ENCODE results near the gene SPTLC2. TPM values are rescaled to one million over a fixed set of nuclear protein-coding genes. Genes with fewer than 3 reads are reported as not detected.

The SPTLC2 gene
- total and polyA plus RNA-seq, 9 donors: 8.0 to 31.1 (median 21.5) TPM

DNA sequence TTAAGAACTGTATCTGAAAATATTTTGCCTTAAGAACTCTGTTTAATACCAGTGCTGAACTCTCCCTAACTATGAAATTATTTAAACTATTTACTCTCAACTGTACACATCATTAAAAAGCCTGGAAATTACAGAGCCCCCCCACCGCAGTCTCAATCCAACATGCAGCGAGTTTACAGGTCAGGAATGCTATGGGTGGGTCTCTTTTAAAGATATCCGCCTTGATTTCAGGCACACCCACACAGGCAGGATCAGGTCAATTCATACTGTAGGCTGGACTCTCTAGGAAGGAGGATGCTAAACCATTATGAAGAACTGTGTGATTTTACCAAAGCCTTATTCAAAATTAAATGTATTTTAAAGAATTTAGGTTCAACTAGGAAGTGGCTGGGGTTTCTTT is 16.5 kb downstream of the SPTLC2 start:
- intact Hi-C loops (cut with DNase I): no loop called here
- DNase-seq: no peak
- Histone ChIP-seq H3K4me3 (no peak overlapping the region), H3K27ac (no peak overlapping the region), H3K27me3 (no peaks in the 10 kb centered on the region), H3K4me1 (ENCODE audit: insufficient read depth) (peaks cover 6% of the 10 kb centered on the region), H3K36me3 (no peaks in the 10 kb centered on the region), H3K9me3 (no peaks in the 10 kb centered on the region)
- TF ChIP-seq POLR2A (IDR thresholded peaks at IDR 0.05) (no peak), EP300 (IDR thresholded peaks at IDR 0.05) (no peak)
- TF ChIP-seq, protein P1, sequence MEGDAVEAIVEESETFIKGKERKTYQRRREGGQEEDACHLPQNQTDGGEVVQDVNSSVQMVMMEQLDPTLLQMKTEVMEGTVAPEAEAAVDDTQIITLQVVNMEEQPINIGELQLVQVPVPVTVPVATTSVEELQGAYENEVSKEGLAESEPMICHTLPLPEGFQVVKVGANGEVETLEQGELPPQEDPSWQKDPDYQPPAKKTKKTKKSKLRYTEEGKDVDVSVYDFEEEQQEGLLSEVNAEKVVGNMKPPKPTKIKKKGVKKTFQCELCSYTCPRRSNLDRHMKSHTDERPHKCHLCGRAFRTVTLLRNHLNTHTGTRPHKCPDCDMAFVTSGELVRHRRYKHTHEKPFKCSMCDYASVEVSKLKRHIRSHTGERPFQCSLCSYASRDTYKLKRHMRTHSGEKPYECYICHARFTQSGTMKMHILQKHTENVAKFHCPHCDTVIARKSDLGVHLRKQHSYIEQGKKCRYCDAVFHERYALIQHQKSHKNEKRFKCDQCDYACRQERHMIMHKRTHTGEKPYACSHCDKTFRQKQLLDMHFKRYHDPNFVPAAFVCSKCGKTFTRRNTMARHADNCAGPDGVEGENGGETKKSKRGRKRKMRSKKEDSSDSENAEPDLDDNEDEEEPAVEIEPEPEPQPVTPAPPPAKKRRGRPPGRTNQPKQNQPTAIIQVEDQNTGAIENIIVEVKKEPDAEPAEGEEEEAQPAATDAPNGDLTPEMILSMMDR (IDR thresholded peaks at IDR 0.05): no peak
- 3 to 10% (median 7%) methylated on average over 3 of the region's 3 CpGs for WGBS, 3 donors

DNA sequence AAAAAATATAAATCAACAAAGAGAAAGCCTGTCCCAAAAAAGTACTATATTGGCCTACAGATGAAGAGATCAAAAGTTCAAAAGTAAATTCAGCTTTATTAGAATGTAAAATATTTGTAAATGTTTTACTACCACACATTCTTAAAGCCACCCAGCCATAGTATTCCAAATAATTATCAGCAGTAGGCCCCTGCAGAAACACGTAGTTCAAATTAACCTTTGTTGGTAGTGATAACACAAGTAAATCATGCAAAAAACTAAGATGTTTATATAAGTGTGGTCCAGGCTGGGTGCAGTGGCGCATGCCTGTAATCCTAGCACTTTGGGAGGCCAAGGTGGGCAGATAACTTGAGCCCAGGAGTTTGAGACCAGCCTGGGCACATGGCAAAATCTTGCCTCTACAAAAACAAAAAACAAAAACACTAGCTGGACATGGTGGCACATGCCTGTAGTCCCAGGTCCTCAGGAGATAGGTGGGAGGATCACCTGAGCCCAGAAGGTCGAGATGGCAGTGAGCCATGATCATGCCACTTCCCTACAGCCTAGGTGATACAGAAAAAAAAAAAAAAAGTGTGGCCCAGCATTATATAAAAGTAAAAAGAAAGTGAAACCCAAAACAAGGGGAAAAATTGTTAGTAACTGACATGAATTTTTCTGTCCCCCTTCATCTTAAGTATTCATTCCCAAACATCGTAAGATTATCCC is 17.9 kb downstream of the SPTLC2 start:
- no peak overlapping the region for H3K4me3 ChIP-seq
- no peaks in the 10 kb centered on the region for H3K27me3 ChIP-seq
- intact Hi-C loops (cut with DNase I): no loop called here
- H3K36me3 ChIP-seq: no peaks in the 10 kb centered on the region
- H3K27ac ChIP-seq: no peak overlapping the region
- no peak for DNase-seq
- no peaks in the 10 kb centered on the region for H3K9me3 ChIP-seq
- 34 to 47% (median 43%) methylated on average over 4 of the region's 4 CpGs for WGBS, 3 donors
- TF ChIP-seq, protein P1 (IDR thresholded peaks at IDR 0.05): no peak
- TF ChIP-seq EP300 (IDR thresholded peaks at IDR 0.05) (no peak), POLR2A (IDR thresholded peaks at IDR 0.05) (no peak)
- peaks cover 3% of the 10 kb centered on the region for H3K4me1 ChIP-seq (ENCODE audit: insufficient read depth)

DNA sequence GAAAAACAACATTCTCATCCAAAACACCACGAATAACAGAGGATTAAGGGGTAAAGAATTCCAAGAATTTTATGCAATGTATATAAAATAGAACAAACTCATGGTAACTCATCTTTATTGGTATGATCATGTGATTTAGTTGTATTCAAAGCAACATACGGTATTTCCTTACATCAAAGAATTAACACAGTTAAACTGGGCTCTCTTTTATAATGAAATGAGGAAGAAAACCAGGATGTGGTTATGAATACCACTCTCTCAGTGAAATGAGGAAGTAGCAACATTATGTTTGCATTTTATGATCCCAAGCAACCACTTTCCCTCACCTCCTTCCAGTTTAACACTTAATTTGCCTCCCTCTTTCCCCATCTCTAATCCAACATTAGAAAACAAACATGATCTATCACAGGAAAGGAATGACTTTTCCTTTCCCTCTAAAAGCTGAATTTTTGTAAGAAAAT is 22.9 kb downstream of the SPTLC2 start:
- intact Hi-C loops (cut with DNase I): no loop called here
- H3K27ac ChIP-seq: no peak overlapping the region
- no peak for DNase-seq
- peaks cover 3% of the 10 kb centered on the region for H3K4me1 ChIP-seq (ENCODE audit: insufficient read depth)
- TF ChIP-seq EP300 (IDR thresholded peaks at IDR 0.05) (no peak), POLR2A (IDR thresholded peaks at IDR 0.05) (no peak)
- TF ChIP-seq, protein P1 (IDR thresholded peaks at IDR 0.05): no peak
- 59 to 63% (median 60%) methylated on average over 2 of the region's 2 CpGs for WGBS, 3 donors
- H3K4me3 ChIP-seq: no peak overlapping the region
- no peaks in the 10 kb centered on the region for H3K9me3 ChIP-seq
- no peaks in the 10 kb centered on the region for H3K27me3 ChIP-seq
- H3K36me3 ChIP-seq: no peaks in the 10 kb centered on the region

DNA sequence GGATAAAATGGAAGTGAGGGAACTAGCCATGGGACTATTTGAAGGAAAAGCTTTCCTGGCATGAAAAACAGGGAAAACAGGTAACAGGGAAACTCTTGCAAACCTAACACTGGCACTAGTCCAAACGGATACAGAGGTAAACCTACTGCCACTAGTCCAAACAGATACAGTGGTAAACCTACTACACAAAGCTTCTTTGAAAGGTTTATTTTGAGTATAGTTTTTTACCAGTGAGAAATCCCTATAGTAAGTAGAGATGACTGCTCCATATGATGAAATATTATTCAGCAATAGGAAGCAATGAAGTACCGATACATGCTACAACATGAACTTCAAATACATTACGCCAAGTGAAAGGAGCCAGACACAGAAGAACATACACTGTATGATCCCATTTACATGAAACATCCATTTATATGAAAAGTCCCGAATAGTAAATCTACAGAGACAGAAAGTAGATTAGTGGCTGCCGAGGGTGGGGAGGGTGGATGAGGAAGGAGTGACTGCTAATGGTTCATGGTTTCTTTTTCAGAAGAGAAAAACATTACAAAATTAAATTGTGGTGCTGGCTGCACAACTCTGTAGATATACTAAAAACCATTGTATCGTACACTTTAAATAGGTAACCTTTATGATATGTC is 25.5 kb downstream of the SPTLC2 start:
- intact Hi-C loops (cut with DNase I): no loop called here
- peaks cover 2% of the 10 kb centered on the region for H3K4me1 ChIP-seq (ENCODE audit: insufficient read depth)
- TF ChIP-seq, protein P1 (IDR thresholded peaks at IDR 0.05): no peak
- DNase-seq: no peak
- H3K4me3 ChIP-seq: no peak overlapping the region
- 83 to 87% (median 84%) methylated on average over 6 of the region's 6 CpGs for WGBS, 3 donors
- no peaks in the 10 kb centered on the region for H3K36me3 ChIP-seq
- no peaks in the 10 kb centered on the region for H3K9me3 ChIP-seq
- no peak overlapping the region for H3K27ac ChIP-seq
- H3K27me3 ChIP-seq: no peaks in the 10 kb centered on the region

Data from ovary (tissue), 9 donors.